Sigmoid colon (tissue), 4 donors: Measurements from ENCODE around the gene KIF23.

Experiments used
- EP300 ChIP-seq, 4 donors: sonication (generic); formaldehyde crosslinking; IDR thresholded peaks; one replicate each; pipeline ENCODE4 v1.6.1; 2017; ENCODE audit warnings: antibody characterized with exemption in 4 of 4
- POLR2A ChIP-seq, 2 donors: fragments of 450-650 bp; IDR thresholded peaks; one replicate each; pipeline ENCODE4 v1.6.1; 2016; ENCODE audit warnings: antibody characterized with exemption in 2 of 2, mild to moderate bottlenecking in 2 of 2, moderate library complexity in 2 of 2
- POLR2AphosphoS5 ChIP-seq, 4 donors: sonication (generic); formaldehyde crosslinking; IDR thresholded peaks; one replicate each; pipeline ENCODE4 v1.6.1; 2017; ENCODE audit warnings: antibody characterized with exemption in 4 of 4
- TF ChIP-seq, protein P1 (sequence below), 4 experiments: fragments of 450-650 bp in 3 of 4; fragments of 200-600 bp in 1 of 4; IDR thresholded peaks; one replicate each; pipeline ENCODE4 v1.5.1; 2016 to 2019; ENCODE audit warnings: antibody characterized with exemption in 4 of 4, mild to moderate bottlenecking in 3 of 4, moderate library complexity in 2 of 4

GRCh38 chr15:69434679-69435078, 20.5 kb downstream of the KIF23 start:
- no peak for TF ChIP-seq POLR2AphosphoS5 (IDR thresholded peaks at IDR 0.05)
- TF ChIP-seq, protein P1, sequence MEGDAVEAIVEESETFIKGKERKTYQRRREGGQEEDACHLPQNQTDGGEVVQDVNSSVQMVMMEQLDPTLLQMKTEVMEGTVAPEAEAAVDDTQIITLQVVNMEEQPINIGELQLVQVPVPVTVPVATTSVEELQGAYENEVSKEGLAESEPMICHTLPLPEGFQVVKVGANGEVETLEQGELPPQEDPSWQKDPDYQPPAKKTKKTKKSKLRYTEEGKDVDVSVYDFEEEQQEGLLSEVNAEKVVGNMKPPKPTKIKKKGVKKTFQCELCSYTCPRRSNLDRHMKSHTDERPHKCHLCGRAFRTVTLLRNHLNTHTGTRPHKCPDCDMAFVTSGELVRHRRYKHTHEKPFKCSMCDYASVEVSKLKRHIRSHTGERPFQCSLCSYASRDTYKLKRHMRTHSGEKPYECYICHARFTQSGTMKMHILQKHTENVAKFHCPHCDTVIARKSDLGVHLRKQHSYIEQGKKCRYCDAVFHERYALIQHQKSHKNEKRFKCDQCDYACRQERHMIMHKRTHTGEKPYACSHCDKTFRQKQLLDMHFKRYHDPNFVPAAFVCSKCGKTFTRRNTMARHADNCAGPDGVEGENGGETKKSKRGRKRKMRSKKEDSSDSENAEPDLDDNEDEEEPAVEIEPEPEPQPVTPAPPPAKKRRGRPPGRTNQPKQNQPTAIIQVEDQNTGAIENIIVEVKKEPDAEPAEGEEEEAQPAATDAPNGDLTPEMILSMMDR (IDR thresholded peaks at IDR 0.05) = no peak
- TF ChIP-seq EP300 (IDR thresholded peaks at IDR 0.05) = no peak
- TF ChIP-seq POLR2A (IDR thresholded peaks at IDR 0.05) = no peak
